NB4 (cell line): Measurements from ENCODE around the gene GALNT17.
A peak's percentile ranks its signal among the peaks of the same experiment; 100 is the strongest.
"Not testable (repeated sequence)": the region's sequence is repeated elsewhere in the genome, so short reads cannot be mapped to it uniquely, and the experiment has no call there.

Experiments used
- DNase-seq: peaks from one replicate; pipeline ENCODE4 v3.0.0; 2010; ENCODE audit warnings: low read depth
- H3K4me3 ChIP-seq: one replicate; pipeline ENCODE4 v1.5.1; 2011; ENCODE audit warnings: mild to moderate bottlenecking, low read depth, low read length, moderate library complexity
- MYC ChIP-seq: IDR thresholded peaks from 2 replicates; pipeline ENCODE4 v1.6.1; 2011; ENCODE audit warnings: low read depth, low read length
- POLR2A ChIP-seq: IDR thresholded peaks from 2 replicates; pipeline ENCODE4 v1.6.1; 2011; ENCODE audit warnings: mild to moderate bottlenecking; ENCODE audit not compliant: insufficient read length; ENCODE audit errors: extremely low read depth
- TF ChIP-seq, protein P1 (sequence below): IDR thresholded peaks from one replicate; pipeline ENCODE4 v1.5.1; 2012; ENCODE audit warnings: low read depth, low read length
- TF ChIP-seq, protein P2 (sequence below): IDR thresholded peaks from 2 replicates; pipeline ENCODE4 v1.6.1; 2011; ENCODE audit warnings: low read depth, low read length

GALNT17 gene

DNA sequence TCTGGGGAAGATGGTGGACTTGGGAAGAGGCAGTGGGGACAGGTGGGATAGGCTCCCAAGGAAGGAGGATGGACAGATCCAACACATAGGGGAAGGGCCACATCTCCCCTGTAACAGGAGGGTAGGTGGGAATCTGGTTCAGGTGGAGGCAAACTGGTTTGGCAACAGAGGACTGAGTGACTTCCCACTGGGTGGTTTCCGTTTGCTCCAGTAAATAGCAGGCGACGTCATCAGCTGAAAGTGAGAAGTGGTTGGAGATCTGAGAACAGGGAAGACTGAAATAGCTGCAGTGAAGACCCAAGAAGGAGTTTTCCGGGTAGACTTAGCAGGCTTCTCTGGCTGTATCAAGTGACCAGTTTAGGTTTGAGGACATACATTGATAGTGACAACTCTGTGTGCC lies 504.4 kb downstream of the GALNT17 start:
- TF ChIP-seq POLR2A, result no peak
- TF ChIP-seq, protein P1, sequence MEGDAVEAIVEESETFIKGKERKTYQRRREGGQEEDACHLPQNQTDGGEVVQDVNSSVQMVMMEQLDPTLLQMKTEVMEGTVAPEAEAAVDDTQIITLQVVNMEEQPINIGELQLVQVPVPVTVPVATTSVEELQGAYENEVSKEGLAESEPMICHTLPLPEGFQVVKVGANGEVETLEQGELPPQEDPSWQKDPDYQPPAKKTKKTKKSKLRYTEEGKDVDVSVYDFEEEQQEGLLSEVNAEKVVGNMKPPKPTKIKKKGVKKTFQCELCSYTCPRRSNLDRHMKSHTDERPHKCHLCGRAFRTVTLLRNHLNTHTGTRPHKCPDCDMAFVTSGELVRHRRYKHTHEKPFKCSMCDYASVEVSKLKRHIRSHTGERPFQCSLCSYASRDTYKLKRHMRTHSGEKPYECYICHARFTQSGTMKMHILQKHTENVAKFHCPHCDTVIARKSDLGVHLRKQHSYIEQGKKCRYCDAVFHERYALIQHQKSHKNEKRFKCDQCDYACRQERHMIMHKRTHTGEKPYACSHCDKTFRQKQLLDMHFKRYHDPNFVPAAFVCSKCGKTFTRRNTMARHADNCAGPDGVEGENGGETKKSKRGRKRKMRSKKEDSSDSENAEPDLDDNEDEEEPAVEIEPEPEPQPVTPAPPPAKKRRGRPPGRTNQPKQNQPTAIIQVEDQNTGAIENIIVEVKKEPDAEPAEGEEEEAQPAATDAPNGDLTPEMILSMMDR, result no peak
- TF ChIP-seq, protein P2, sequence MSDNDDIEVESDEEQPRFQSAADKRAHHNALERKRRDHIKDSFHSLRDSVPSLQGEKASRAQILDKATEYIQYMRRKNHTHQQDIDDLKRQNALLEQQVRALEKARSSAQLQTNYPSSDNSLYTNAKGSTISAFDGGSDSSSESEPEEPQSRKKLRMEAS, result no peak
- TF ChIP-seq MYC, result no peak
- no peak overlapping the region for H3K4me3 ChIP-seq
- DNase-seq, result peak; percentile 15

DNA sequence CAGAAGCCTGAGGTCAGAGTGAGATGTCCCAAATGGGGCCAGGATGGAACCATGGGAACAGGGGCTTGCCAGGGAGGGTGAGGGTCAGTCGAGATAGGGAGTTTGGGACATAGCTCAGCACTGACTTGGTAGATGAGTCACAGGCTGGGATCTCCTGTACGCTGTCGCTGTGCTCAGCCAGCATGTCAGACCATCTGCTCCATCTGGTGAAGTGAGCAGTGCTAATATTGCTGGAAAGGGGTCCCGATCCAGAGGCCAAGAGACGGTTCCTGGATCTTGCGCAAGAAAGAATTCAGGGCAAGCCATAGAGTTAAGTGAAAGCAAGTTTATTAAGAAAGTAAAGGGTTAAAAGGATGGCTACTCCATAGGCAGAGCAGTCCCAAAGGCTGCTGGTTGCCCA lies 505.6 kb downstream of the GALNT17 start:
- H3K4me3 ChIP-seq, result no peak overlapping the region
- TF ChIP-seq, protein P1, result no peak
- TF ChIP-seq POLR2A (no peak), MYC (no peak)
- TF ChIP-seq, protein P2, result no peak
- no peak for DNase-seq

DNA sequence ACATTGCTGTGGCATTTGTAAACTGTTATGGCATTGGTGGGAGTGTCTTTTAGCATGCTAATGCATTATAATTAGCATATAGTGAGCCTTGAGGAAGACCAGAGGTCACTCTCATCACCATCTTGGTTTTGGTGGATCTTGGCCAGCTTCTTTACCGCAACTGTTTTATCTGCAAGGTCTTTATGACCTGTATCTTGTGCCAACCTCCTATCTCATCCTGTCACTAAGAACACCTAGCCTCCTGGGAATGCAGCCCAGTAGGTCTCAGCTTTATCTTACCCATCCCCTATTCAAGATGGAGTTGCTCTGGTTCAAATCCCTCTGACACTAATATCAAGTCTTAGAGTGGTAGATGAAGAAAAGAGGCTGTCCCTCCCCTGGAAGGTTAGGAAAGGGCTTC lies 506.2 kb downstream of the GALNT17 start:
- TF ChIP-seq MYC (no peak), POLR2A (no peak)
- TF ChIP-seq, protein P2, result no peak
- TF ChIP-seq, protein P1, result no peak
- no peak for DNase-seq
- no peak overlapping the region for H3K4me3 ChIP-seq

DNA sequence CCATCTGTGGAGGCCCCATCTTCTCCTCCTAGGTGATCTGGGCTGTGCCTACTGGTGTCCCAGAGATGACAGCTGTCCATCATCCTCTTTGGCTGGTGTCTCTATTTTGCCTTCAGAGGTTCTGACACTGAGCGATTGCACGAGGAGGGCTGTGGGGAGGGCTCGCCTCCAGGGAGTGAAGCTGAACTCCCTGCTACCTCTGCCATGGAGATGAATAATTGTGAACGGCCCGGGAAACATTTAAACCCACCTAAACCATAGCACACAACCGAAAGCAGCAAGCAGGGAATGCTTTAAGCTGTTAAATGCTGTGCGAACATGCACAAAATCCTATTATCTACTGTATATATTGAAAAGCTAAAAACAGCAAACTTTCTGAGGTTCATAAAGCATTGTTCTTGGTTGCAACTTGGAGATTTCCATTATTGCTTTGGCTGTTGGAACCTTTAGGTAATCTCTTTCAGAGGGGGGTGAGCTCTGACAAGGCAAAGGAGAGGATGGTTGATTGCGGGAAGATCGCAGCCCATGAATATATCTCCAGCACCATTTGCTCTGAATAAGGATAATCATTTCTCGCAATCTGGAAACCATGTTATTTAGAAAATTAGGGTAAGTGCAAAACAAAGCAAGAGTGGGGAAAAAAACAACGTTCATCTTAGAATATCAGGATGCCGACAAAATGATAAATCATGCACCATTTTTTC lies 507.6 kb downstream of the GALNT17 start:
- no peak for DNase-seq
- H3K4me3 ChIP-seq, result no peak overlapping the region
- no peak for TF ChIP-seq POLR2A
- TF ChIP-seq, protein P1, result no peak
- TF ChIP-seq, protein P2, result no peak
- no peak for TF ChIP-seq MYC

DNA sequence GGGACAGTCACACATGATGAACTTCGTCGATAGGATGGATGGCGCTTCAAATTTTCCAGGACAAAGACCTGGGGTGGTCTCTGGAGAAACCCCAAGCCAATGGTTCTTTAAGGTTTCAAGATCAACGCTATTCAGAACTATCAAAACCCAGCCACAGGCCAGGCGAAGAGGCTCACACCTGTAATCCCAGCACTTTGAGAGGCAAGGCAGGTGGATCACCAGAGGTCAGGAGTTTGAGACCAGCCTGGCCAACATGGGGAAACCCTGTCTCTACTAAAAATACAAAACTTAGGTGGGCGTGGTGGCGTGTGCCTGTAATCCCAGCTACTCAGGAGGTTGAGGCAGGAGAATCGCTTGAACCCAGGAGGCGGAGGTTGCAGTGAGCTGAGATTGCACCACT lies 511.1 kb downstream of the GALNT17 start:
- DNase-seq, H3K4me3 ChIP-seq: not testable (repeated sequence)

DNA sequence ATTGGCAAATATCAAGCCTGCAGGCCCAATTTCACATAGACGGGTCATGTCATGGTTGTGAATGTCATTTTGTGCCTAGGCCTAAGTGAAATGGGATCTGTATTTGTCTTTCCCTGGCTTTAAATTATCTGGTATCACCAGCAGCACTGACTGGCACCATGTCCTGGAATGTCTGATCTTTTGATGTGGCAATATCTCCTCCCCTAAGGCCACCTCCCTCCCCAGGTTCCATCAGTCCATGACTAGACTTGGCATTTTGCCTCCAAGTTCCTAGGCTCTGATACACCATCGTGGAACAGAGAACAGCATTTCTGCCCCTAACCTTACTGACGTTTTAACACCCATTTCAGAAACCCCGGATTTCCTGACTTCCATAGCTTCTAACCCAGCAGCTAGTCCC lies 513.9 kb downstream of the GALNT17 start:
- TF ChIP-seq POLR2A (no peak), MYC (no peak)
- TF ChIP-seq, protein P1, result no peak
- TF ChIP-seq, protein P2, result no peak
- H3K4me3 ChIP-seq, result no peak overlapping the region
- no peak for DNase-seq
